H9 (cell line): ENCODE measurements around the gene EPHA8. TPM values are rescaled to one million over a fixed set of nuclear protein-coding genes. Genes with fewer than 3 reads are reported as not detected.

ENCODE experiments used
- DNase-seq: peaks from one replicate; pipeline ENCODE4 v3.0.0-alpha.2; 2017
- H2AFZ ChIP-seq: one replicate; pipeline ENCODE4 v1.6.1; 2013; ENCODE audit warnings: mild to moderate bottlenecking, low read length, control low read depth, moderate library complexity
- H2AK5ac ChIP-seq: 2 replicates; pipeline ENCODE4 v1.6.1; 2013; ENCODE audit warnings: low read length, control low read depth, mixed read lengths; ENCODE audit not compliant: insufficient read length
- H2BK120ac ChIP-seq: one replicate; pipeline ENCODE4 v1.6.1; 2013; ENCODE audit warnings: low read depth, mild to moderate bottlenecking, low read length, control low read depth, inconsistent platforms; ENCODE audit not compliant: poor library complexity, severe bottlenecking
- H2BK12ac ChIP-seq: 2 replicates; pipeline ENCODE4 v1.6.1; 2013; ENCODE audit warnings: low read length, control low read depth, mixed read lengths, low read depth; ENCODE audit not compliant: insufficient read length
- H2BK15ac ChIP-seq: 2 replicates; pipeline ENCODE4 v1.6.1; 2013; ENCODE audit warnings: low read depth, low read length, control low read depth
- H2BK20ac ChIP-seq: one replicate; pipeline ENCODE4 v1.6.1; 2013; ENCODE audit warnings: low read depth, mild to moderate bottlenecking, low read length, control low read depth, inconsistent platforms; ENCODE audit not compliant: poor library complexity, severe bottlenecking
- H2BK5ac ChIP-seq: 2 replicates; pipeline ENCODE4 v1.6.1; 2013; ENCODE audit warnings: low read length, control low read depth, mixed read lengths; ENCODE audit not compliant: insufficient read length
- H3K14ac ChIP-seq: 2 replicates; pipeline ENCODE4 v1.6.1; 2013; ENCODE audit warnings: low read length, control low read depth; ENCODE audit not compliant: insufficient read depth
- H3K18ac ChIP-seq: 2 replicates; pipeline ENCODE4 v1.6.1; 2013; ENCODE audit warnings: low read depth, mild to moderate bottlenecking, mixed read lengths, low read length, control low read depth; ENCODE audit not compliant: insufficient read length
- H3K23ac ChIP-seq: 2 replicates; pipeline ENCODE4 v1.6.1; 2013; ENCODE audit warnings: low read length, control low read depth, mixed read lengths, low read depth; ENCODE audit not compliant: insufficient read length
- H3K23me2 ChIP-seq: 2 replicates; pipeline ENCODE4 v1.6.1; 2013; ENCODE audit warnings: low read depth, mild to moderate bottlenecking, mixed read lengths, low read length, control low read depth; ENCODE audit not compliant: insufficient read length, poor library complexity, severe bottlenecking
- H3K27ac ChIP-seq: 2 replicates; pipeline ENCODE4 v1.5.1; 2013; ENCODE audit warnings: low read length, control low read depth, mixed read lengths, low read depth; ENCODE audit not compliant: insufficient read length
- H3K27me3 ChIP-seq: 2 replicates; pipeline ENCODE4 v1.6.1; 2013; ENCODE audit warnings: low read length, control low read depth, inconsistent platforms; ENCODE audit not compliant: insufficient read depth
- H3K4ac ChIP-seq: 2 replicates; pipeline ENCODE4 v1.6.1; 2013; ENCODE audit warnings: low read depth, mild to moderate bottlenecking, control low read depth, inconsistent platforms, low read length, moderate library complexity
- H3K4me1 ChIP-seq: 2 replicates; pipeline ENCODE4 v1.6.1; 2013; ENCODE audit warnings: low read length, control low read depth, inconsistent platforms; ENCODE audit not compliant: insufficient read depth
- H3K4me2 ChIP-seq: 2 replicates; pipeline ENCODE4 v1.6.1; 2013; ENCODE audit warnings: low read length, control low read depth, mixed read lengths; ENCODE audit not compliant: insufficient read length, insufficient read depth
- H3K56ac ChIP-seq: 2 replicates; pipeline ENCODE4 v1.6.1; 2013; ENCODE audit warnings: low read depth, mild to moderate bottlenecking, mixed read lengths, low read length, control low read depth; ENCODE audit not compliant: insufficient read length
- H3K79me1 ChIP-seq: 2 replicates; pipeline ENCODE4 v1.6.1; 2013; ENCODE audit warnings: low read depth, mild to moderate bottlenecking, moderate library complexity, low read length, control low read depth, inconsistent platforms; ENCODE audit not compliant: insufficient read depth, poor library complexity, severe bottlenecking
- H3K79me2 ChIP-seq: 2 replicates; pipeline ENCODE4 v1.6.1; 2013; ENCODE audit warnings: low read length, control low read depth, inconsistent platforms; ENCODE audit not compliant: insufficient read depth
- H3K9ac ChIP-seq: 2 replicates; pipeline ENCODE4 v1.6.1; 2013; ENCODE audit warnings: low read length, control low read depth, mixed read lengths; ENCODE audit not compliant: insufficient read length; ENCODE audit errors: extremely low read depth
- H3K9me3 ChIP-seq: one replicate; pipeline ENCODE4 v1.6.1; 2013; ENCODE audit warnings: low read depth, low read length, inconsistent platforms; ENCODE audit not compliant: control insufficient read depth
- H3T11ph ChIP-seq: one replicate; pipeline ENCODE4 v1.6.1; 2013; ENCODE audit warnings: mild to moderate bottlenecking, low read length, control low read depth, inconsistent platforms
- H4K20me1 ChIP-seq: one replicate; pipeline ENCODE4 v1.6.1; 2013; ENCODE audit not compliant: control insufficient read depth, insufficient read length, insufficient read depth
- H4K5ac ChIP-seq: 2 replicates; pipeline ENCODE4 v1.6.1; 2013; ENCODE audit warnings: low read depth, mild to moderate bottlenecking, mixed read lengths, low read length, control low read depth; ENCODE audit not compliant: insufficient read length
- H4K8ac ChIP-seq: replicated peaks from 2 replicates; pipeline ENCODE4 v1.6.1; 2013; ENCODE audit warnings: low read length, control low read depth, mixed read lengths, low read depth; ENCODE audit not compliant: insufficient read length
- H4K91ac ChIP-seq: 2 replicates; pipeline ENCODE4 v1.6.1; 2013; ENCODE audit warnings: low read depth, mild to moderate bottlenecking, moderate library complexity, mixed read lengths, low read length, control low read depth; ENCODE audit not compliant: insufficient read length
- H3K27ac Mint-ChIP-seq, 3 experiments: 2 replicates in 2 of 3; 3 replicates in 1 of 3; pipeline ENCODE4 v1.8.0; 2020 to 2021; ENCODE audit warnings: mixed read lengths in 3 of 3, mild to moderate bottlenecking in 1 of 3, moderate library complexity in 1 of 3
- H3K27me3 Mint-ChIP-seq: 2 replicates; pipeline ENCODE4 v1.8.0; 2021; ENCODE audit warnings: low read depth, mild to moderate bottlenecking, moderate library complexity, mixed read lengths
- H3K36me3 Mint-ChIP-seq, 3 experiments: 2 replicates in 2 of 3; 3 replicates in 1 of 3; pipeline ENCODE4 v1.8.0; 2020 to 2021; ENCODE audit warnings: low read depth in 3 of 3, mixed read lengths in 3 of 3; ENCODE audit not compliant: insufficient read depth in 1 of 3
- H3K4me1 Mint-ChIP-seq, 2 experiments: 2 replicates each; pipeline ENCODE4 v1.8.0; 2020; ENCODE audit warnings: mixed read lengths in 2 of 2
- H3K4me3 Mint-ChIP-seq, 2 experiments: 2 replicates in 1 of 2; 3 replicates in 1 of 2; pipeline ENCODE4 v1.8.0; 2020 to 2021; ENCODE audit warnings: mild to moderate bottlenecking in 2 of 2, mixed read lengths in 2 of 2, moderate library complexity in 1 of 2
- H3K9me3 Mint-ChIP-seq, 2 experiments: 2 replicates in 1 of 2; 3 replicates in 1 of 2; pipeline ENCODE4 v1.8.0; 2020; ENCODE audit warnings: mild to moderate bottlenecking in 2 of 2, mixed read lengths in 2 of 2, moderate library complexity in 1 of 2
- CTCF ChIP-seq: fragments of 200-600 bp; sonication (generic); conservative IDR thresholded peaks from 3 replicates; pipeline ENCODE4 v1.8.0; 2021; ENCODE audit warnings: antibody characterized with exemption, mild to moderate bottlenecking
- WGBS: extraction: QIAGEN DNeasy Blood & Tissue Kit; methylation state at CpG from one replicate; pipeline ENCODE4 v1.1.7; 2013; ENCODE audit warnings: missing lambda C conversion rate, low lambda C conversion rate, mixed read lengths; ENCODE audit not compliant: insufficient read length; ENCODE audit errors: extremely low coverage; 5-methylcytosine and 5-hydroxymethylcytosine counted together
- total RNA-seq: library from RNA; stranded (reverse); gene quantifications from 2 replicates; pipeline ENCODE4 v1.2.1, GENCODE V29; 2021

The EPHA8 gene
- total RNA-seq, 1 experiment from 2014 or later = 3.4 TPM

- Histone ChIP-seq H4K5ac (no peak overlapping the region), H3K23me2 (no peaks in the 10 kb centered on the region), H3K56ac (no peak overlapping the region), H3K27ac (no peak overlapping the region), H3K9me3 (no peaks in the 10 kb centered on the region), H2BK20ac (no peak overlapping the region), H3T11ph (no peak overlapping the region), H3K9ac (no peak overlapping the region), H2BK5ac (no peak overlapping the region), H3K18ac (no peak overlapping the region), H2AK5ac (no peak overlapping the region), H3K4ac (no peak overlapping the region), H3K23ac (no peak overlapping the region), H3K79me1 (no peaks in the 10 kb centered on the region), H3K14ac (no peak overlapping the region), H4K8ac (no peak overlapping the region), H2BK120ac (no peak overlapping the region), H2BK15ac (no peak overlapping the region), H3K27me3 (no peaks in the 10 kb centered on the region), H3K79me2 (no peaks in the 10 kb centered on the region), H3K4me1 (no peaks in the 10 kb centered on the region), H3K4me2 (no peak overlapping the region), H2AFZ (no peak overlapping the region), H2BK12ac (no peak overlapping the region), H4K91ac (no peak overlapping the region), H4K20me1 (no peaks in the 10 kb centered on the region)
- Mint-ChIP-seq H3K9me3 (no peaks in the 10 kb centered on the region), H3K4me1 (peaks cover 0 to 6% of the 10 kb centered on the region in 2 experiments; a peak in 1 of 4 replicates), H3K27me3 (no peaks in the 10 kb centered on the region), H3K36me3 (peaks cover 0 to 12% (median 0%) of the 10 kb centered on the region in 3 experiments; a peak in 4 of 7 replicates), H3K4me3 (no peak overlapping the region), H3K27ac (no peak overlapping the region)
- no CpG with 5 or more reads among the region's 3 CpGs for WGBS
- DNase-seq = peak; percentile 12
- no peak for TF ChIP-seq CTCF
Measured at GRCh38 chr1:22530715-22531114, 32.6 kb upstream of the EPHA8 start.
